ENCODE data around the gene TTC17. TPM values are rescaled to one million over a fixed set of nuclear protein-coding genes. Genes with fewer than 3 reads are reported as not detected.
A peak's percentile ranks its signal among the peaks of the same experiment; 100 is the strongest.
"Not testable (repeated sequence)": the region's sequence is repeated elsewhere in the genome, so short reads cannot be mapped to it uniquely, and the experiment has no call there.

Gene TTC17
- total and polyA plus RNA-seq, 2 donors (not counting 1 experiment from before 2014, with no cell fraction given): 68.7 to 176 TPM

DNA sequence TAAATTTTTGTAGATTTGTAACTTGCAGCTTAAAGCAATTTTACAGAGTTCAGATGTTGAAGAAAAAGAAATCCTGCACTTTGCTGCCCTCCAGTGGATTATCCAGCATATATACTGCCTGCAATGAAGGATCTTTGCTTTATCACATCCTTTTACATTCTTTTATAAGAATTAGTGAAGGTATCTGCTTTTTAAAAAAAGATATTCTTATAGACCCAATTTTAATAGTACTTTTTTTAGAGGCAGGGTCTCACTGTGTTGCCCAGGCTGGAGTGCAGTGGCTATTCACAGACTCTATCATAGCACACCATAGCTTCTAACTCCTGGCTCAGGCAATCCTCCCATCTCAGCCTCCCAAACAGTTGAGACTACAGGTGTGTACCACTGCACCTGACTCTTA is 60.7 kb downstream of the TTC17 start:
- intact Hi-C loops (cut with micrococcal nuclease): no loop called here
- Histone ChIP-seq H3K79me2 (ENCODE audit: control insufficient read depth, insufficient read depth, low read length) (no peaks in the 10 kb centered on the region), H3K4me3 (ENCODE audit: control extremely low read depth in 1 of 5, extremely low read depth in 1 of 5, insufficient read depth in 1 of 5, low read depth in 2 of 5, low read length in 4 of 5) (no peak overlapping the region), H3K36me3 (replicated peaks in 1 of 2; ENCODE audit: control extremely low read depth in 1 of 2, control insufficient read depth in 1 of 2, extremely low read depth in 1 of 2, insufficient read depth in 2 of 2, low read length in 1 of 2) (peaks cover 3 to 19% of the 10 kb centered on the region in 2 experiments), H3K4me2 (replicated peaks; ENCODE audit: low read depth, low read length, poor library complexity, severe bottlenecking) (no peak overlapping the region), H3K9me3 (ENCODE audit: control extremely low read depth in 1 of 3, control insufficient read depth in 2 of 3, insufficient read depth in 1 of 3, low read length in 2 of 3) (no peaks in the 10 kb centered on the region), H3K4me1 (ENCODE audit: control insufficient read depth in 2 of 2, insufficient read depth in 2 of 2, low read length in 2 of 2) (no peaks in the 10 kb centered on the region), H3K9ac (ENCODE audit: low read length) (no peak overlapping the region), H2AFZ (ENCODE audit: insufficient read depth, low read depth, low read length, poor library complexity, severe bottlenecking) (no peak overlapping the region), H3K27me3 (replicated peaks in 1 of 4; ENCODE audit: control extremely low read depth in 1 of 4, control insufficient read depth in 3 of 4, insufficient read depth in 4 of 4, low read length in 3 of 4) (no peaks in the 10 kb centered on the region), H4K20me1 (ENCODE audit: control insufficient read depth, insufficient read depth, low read length, poor library complexity, severe bottlenecking) (no peaks in the 10 kb centered on the region), H3K27ac (ENCODE audit: low read length in 2 of 2) (no peak overlapping the region)
- H3K27ac Mint-ChIP-seq: no peak overlapping the region
- peak; percentile 27 for DNase-seq
- H3K27me3 Mint-ChIP-seq: no peaks in the 10 kb centered on the region
- no peak overlapping the region for H3K4me3 Mint-ChIP-seq
- no peaks in the 10 kb centered on the region for H3K4me1 Mint-ChIP-seq
- POLR2A ChIA-PET: no interaction called here
- H3K9me3 Mint-ChIP-seq (ENCODE audit: insufficient read depth): no peaks in the 10 kb centered on the region
- CTCF ChIA-PET: interaction anchor here (0.9 to 1.7 kb wide), 10 partner anchors 9 to 433 kb away, joined by 3 to 6 read pairs (median 3); partner anchors contain the start of gene API5
- TF ChIP-seq, protein P1, sequence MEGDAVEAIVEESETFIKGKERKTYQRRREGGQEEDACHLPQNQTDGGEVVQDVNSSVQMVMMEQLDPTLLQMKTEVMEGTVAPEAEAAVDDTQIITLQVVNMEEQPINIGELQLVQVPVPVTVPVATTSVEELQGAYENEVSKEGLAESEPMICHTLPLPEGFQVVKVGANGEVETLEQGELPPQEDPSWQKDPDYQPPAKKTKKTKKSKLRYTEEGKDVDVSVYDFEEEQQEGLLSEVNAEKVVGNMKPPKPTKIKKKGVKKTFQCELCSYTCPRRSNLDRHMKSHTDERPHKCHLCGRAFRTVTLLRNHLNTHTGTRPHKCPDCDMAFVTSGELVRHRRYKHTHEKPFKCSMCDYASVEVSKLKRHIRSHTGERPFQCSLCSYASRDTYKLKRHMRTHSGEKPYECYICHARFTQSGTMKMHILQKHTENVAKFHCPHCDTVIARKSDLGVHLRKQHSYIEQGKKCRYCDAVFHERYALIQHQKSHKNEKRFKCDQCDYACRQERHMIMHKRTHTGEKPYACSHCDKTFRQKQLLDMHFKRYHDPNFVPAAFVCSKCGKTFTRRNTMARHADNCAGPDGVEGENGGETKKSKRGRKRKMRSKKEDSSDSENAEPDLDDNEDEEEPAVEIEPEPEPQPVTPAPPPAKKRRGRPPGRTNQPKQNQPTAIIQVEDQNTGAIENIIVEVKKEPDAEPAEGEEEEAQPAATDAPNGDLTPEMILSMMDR (IDR thresholded peaks at IDR 0.05): peak; percentile 72
- no peak for TF ChIP-seq EZH2 (IDR thresholded peaks at IDR 0.05; ENCODE audit: borderline replicate concordance, insufficient read depth, low read depth, low read length, poor library complexity, severe bottlenecking)
- no peak for ATAC-seq (ENCODE audit: low read depth)

GRCh38 chr11:43427971-43428370 is 69.3 kb downstream of the TTC17 start:
- ChIA-PET CTCF (interaction anchor here (0.5 to 1.0 kb wide), 2 partner anchors 9 to 425 kb away, joined by 3 read pairs; no protein-coding TSS in a partner anchor), POLR2A (no interaction called here)
- Histone ChIP-seq H3K9ac (ENCODE audit: low read length) (no peak overlapping the region), H3K4me3 (ENCODE audit: control extremely low read depth in 1 of 5, extremely low read depth in 1 of 5, insufficient read depth in 1 of 5, low read depth in 2 of 5, low read length in 4 of 5) (no peak overlapping the region), H3K4me1 (ENCODE audit: control insufficient read depth in 2 of 2, insufficient read depth in 2 of 2, low read length in 2 of 2) (no peaks in the 10 kb centered on the region), H3K9me3 (ENCODE audit: control extremely low read depth in 1 of 3, control insufficient read depth in 2 of 3, insufficient read depth in 1 of 3, low read length in 2 of 3) (peaks cover 0 to 3% (median 0%) of the 10 kb centered on the region in 3 donors), H4K20me1 (ENCODE audit: control insufficient read depth, insufficient read depth, low read length, poor library complexity, severe bottlenecking) (no peaks in the 10 kb centered on the region), H3K4me2 (replicated peaks; ENCODE audit: low read depth, low read length, poor library complexity, severe bottlenecking) (no peak overlapping the region), H3K36me3 (replicated peaks in 1 of 2; ENCODE audit: control extremely low read depth in 1 of 2, control insufficient read depth in 1 of 2, extremely low read depth in 1 of 2, insufficient read depth in 2 of 2, low read length in 1 of 2) (peaks cover 0 to 8% of the 10 kb centered on the region in 2 experiments), H2AFZ (ENCODE audit: insufficient read depth, low read depth, low read length, poor library complexity, severe bottlenecking) (no peak overlapping the region), H3K79me2 (ENCODE audit: control insufficient read depth, insufficient read depth, low read length) (no peaks in the 10 kb centered on the region), H3K27me3 (replicated peaks in 1 of 4; ENCODE audit: control extremely low read depth in 1 of 4, control insufficient read depth in 3 of 4, insufficient read depth in 4 of 4, low read length in 3 of 4) (no peaks in the 10 kb centered on the region), H3K27ac (ENCODE audit: low read length in 2 of 2) (no peak overlapping the region)
- Mint-ChIP-seq H3K4me3 (no peak overlapping the region), H3K27ac (no peak overlapping the region), H3K4me1 (no peaks in the 10 kb centered on the region), H3K9me3 (ENCODE audit: insufficient read depth) (peaks cover 4% of the 10 kb centered on the region), H3K27me3 (no peaks in the 10 kb centered on the region)
- intact Hi-C loops (cut with micrococcal nuclease): no loop called here
- TF ChIP-seq, protein P1 (IDR thresholded peaks at IDR 0.05): no peak
- TF ChIP-seq EZH2 (IDR thresholded peaks at IDR 0.05; ENCODE audit: borderline replicate concordance, insufficient read depth, low read depth, low read length, poor library complexity, severe bottlenecking): no peak
- DNase-seq: no peak
- no peak for ATAC-seq (ENCODE audit: low read depth)
- no CpG with 5 or more reads among the region's 1 CpG for WGBS (ENCODE audit: insufficient coverage)

DNA sequence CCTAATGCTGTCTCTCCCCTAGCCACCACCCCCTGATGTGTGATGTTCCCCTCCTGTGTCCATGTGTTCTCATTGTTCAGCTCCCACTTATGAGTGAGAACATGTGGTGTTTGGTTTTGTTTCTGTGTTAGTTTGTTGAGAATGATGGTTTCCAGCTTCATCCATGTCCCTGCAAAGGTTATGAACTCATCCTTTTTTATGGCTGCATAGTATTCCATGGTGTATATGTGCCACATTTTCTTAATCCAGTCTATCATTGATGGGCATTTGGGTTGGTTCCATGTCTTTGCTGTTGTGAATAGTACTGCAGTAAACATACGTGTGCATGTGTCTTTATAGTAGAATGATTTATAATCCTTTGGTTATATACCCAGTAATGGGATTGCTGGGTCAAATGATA is 72.2 kb downstream of the TTC17 start:
- H3K9ac ChIP-seq (ENCODE audit: low read length); H3K36me3 ChIP-seq (replicated peaks in 1 of 2; ENCODE audit: control extremely low read depth in 1 of 2, control insufficient read depth in 1 of 2, extremely low read depth in 1 of 2, insufficient read depth in 2 of 2, low read length in 1 of 2); H3K27ac ChIP-seq (ENCODE audit: low read length in 2 of 2); ATAC-seq (ENCODE audit: low read depth); H3K27ac Mint-ChIP-seq; H3K4me1 Mint-ChIP-seq; intact Hi-C loops (cut with micrococcal nuclease); H2AFZ ChIP-seq (ENCODE audit: insufficient read depth, low read depth, low read length, poor library complexity, severe bottlenecking); H3K9me3 ChIP-seq (ENCODE audit: control extremely low read depth in 1 of 3, control insufficient read depth in 2 of 3, insufficient read depth in 1 of 3, low read length in 2 of 3); H3K9me3 Mint-ChIP-seq (ENCODE audit: insufficient read depth); DNase-seq; H3K27me3 ChIP-seq (replicated peaks in 1 of 4; ENCODE audit: control extremely low read depth in 1 of 4, control insufficient read depth in 3 of 4, insufficient read depth in 4 of 4, low read length in 3 of 4); CTCF ChIA-PET; H3K4me3 ChIP-seq (ENCODE audit: control extremely low read depth in 1 of 5, extremely low read depth in 1 of 5, insufficient read depth in 1 of 5, low read depth in 2 of 5, low read length in 4 of 5); H3K4me2 ChIP-seq (replicated peaks; ENCODE audit: low read depth, low read length, poor library complexity, severe bottlenecking); H3K79me2 ChIP-seq (ENCODE audit: control insufficient read depth, insufficient read depth, low read length); H3K27me3 Mint-ChIP-seq; H4K20me1 ChIP-seq (ENCODE audit: control insufficient read depth, insufficient read depth, low read length, poor library complexity, severe bottlenecking); POLR2A ChIA-PET; H3K4me3 Mint-ChIP-seq; H3K4me1 ChIP-seq (ENCODE audit: control insufficient read depth in 2 of 2, insufficient read depth in 2 of 2, low read length in 2 of 2): not testable (repeated sequence)
- WGBS (ENCODE audit: insufficient coverage): 100% methylated on average over 1 of the region's 1 CpG
